ENCODE data around the gene NLGN4X.

NLGN4X gene

GRCh38 chrX:6228720-6229119, at the start of gene NLGN4X:
Gene NLGN4X (minus strand): TSS chrX:6228867. CDS start chrX:6151466, 77,401 bp downstream.
- no peak for DNase-seq (ENCODE audit: low read depth in 2 of 2)

GRCh38 chrX:6266041-6266440, 37.4 kb upstream of the NLGN4X start:
- no peak for DNase-seq (ENCODE audit: low read depth in 2 of 2)

- DNase-seq (ENCODE audit: low read depth in 2 of 2) = no peak
Observed at GRCh38 chrX:6262959-6263358, 34.3 kb upstream of the NLGN4X start.

- no peak for DNase-seq (ENCODE audit: low read depth in 2 of 2)
Observed at GRCh38 chrX:6257025-6257424, 28.4 kb upstream of the NLGN4X start.

- DNase-seq (ENCODE audit: low read depth in 2 of 2) = no peak
Observed at GRCh38 chrX:6244666-6245065, 16.0 kb upstream of the NLGN4X start.

- DNase-seq (ENCODE audit: low read depth in 2 of 2) = no peak
Observed at GRCh38 chrX:6238576-6238975, 9.9 kb upstream of the NLGN4X start.

GRCh38 chrX:6227935-6228334, 732 bp downstream of the NLGN4X start:
- DNase-seq (ENCODE audit: low read depth in 2 of 2) = no peak

- DNase-seq (ENCODE audit: low read depth in 2 of 2) = no peak
Observed at GRCh38 chrX:6227453-6227835, 1.2 kb downstream of the NLGN4X start.

GRCh38 chrX:6226596-6227452, 1.8 kb downstream of the NLGN4X start:
- DNase-seq (ENCODE audit: low read depth in 2 of 2) = no peak

GRCh38 chrX:6225911-6226595, 2.6 kb downstream of the NLGN4X start:
- no peak for DNase-seq (ENCODE audit: low read depth in 2 of 2)

- DNase-seq (ENCODE audit: low read depth in 2 of 2) = no peak
Observed at GRCh38 chrX:6225288-6225910, 3.3 kb downstream of the NLGN4X start.

- no peak for DNase-seq (ENCODE audit: low read depth in 2 of 2)
Observed at GRCh38 chrX:6223516-6223915, 5.2 kb downstream of the NLGN4X start.

GRCh38 chrX:6210230-6210629, 18.4 kb downstream of the NLGN4X start:
- no peak for DNase-seq (ENCODE audit: low read depth in 2 of 2)

- DNase-seq (ENCODE audit: low read depth in 2 of 2) = no peak
Observed at GRCh38 chrX:6203462-6204215, 25.0 kb downstream of the NLGN4X start.

- DNase-seq (ENCODE audit: low read depth in 2 of 2) = no peak
Observed at GRCh38 chrX:6199486-6199885, 29.2 kb downstream of the NLGN4X start.

- DNase-seq (ENCODE audit: low read depth in 2 of 2) = no peak
Observed at GRCh38 chrX:6187256-6187655, 41.4 kb downstream of the NLGN4X start.

- DNase-seq (ENCODE audit: low read depth in 2 of 2) = no peak
Observed at GRCh38 chrX:6184900-6185515, 43.7 kb downstream of the NLGN4X start.

GRCh38 chrX:6175914-6176313, 52.8 kb downstream of the NLGN4X start:
- no peak for DNase-seq (ENCODE audit: low read depth in 2 of 2)

GRCh38 chrX:6170424-6170823, 58.2 kb downstream of the NLGN4X start:
- no peak for DNase-seq (ENCODE audit: low read depth in 2 of 2)

- no peak for DNase-seq (ENCODE audit: low read depth in 2 of 2)
Observed at GRCh38 chrX:6169407-6169806, 59.3 kb downstream of the NLGN4X start.

- DNase-seq (ENCODE audit: low read depth in 2 of 2) = no peak
Observed at GRCh38 chrX:6163721-6164120, 64.9 kb downstream of the NLGN4X start.

- DNase-seq (ENCODE audit: low read depth in 2 of 2) = no peak
Observed at GRCh38 chrX:6159468-6159867, 69.2 kb downstream of the NLGN4X start.

All from stimulated activated CD8-positive, alpha-beta memory T cell treated with anti-CD3 and anti-CD28 coated beads, Interleukin-7, amount 100 ng/mL, for 4 hours (primary cell).